Stomach (tissue), 9 donors: ENCODE data around the gene RRP15. TPM values are rescaled to one million over a fixed set of nuclear protein-coding genes. Genes with fewer than 3 reads are reported as not detected.

ENCODE experiments used
- DNase-seq, 2 donors: peaks; one replicate each; pipeline versions ENCODE4 v3.0.0 to v3.0.0-alpha.2; 2013 to 2019
- H3K27ac ChIP-seq, 5 donors: fragments of 200-600 bp in 4 of 5; sonication (generic) in 4 of 5; one replicate each; pipeline ENCODE4 v1.5.1; 2013 to 2019; ENCODE audit warnings: mild to moderate bottlenecking in 1 of 5, moderate library complexity in 1 of 5
- H3K27me3 ChIP-seq, 3 donors: fragments of 200-600 bp; sonication (generic); one replicate each; pipeline ENCODE4 v1.5.1; 2017 to 2019; ENCODE audit warnings: mixed run types in 1 of 3
- H3K36me3 ChIP-seq, 4 donors: fragments of 200-600 bp; sonication (generic); 1 replicate in 3 of 4; 2 replicates in 1 of 4; pipeline ENCODE4 v1.5.1; 2016 to 2019
- H3K4me1 ChIP-seq, 4 donors: fragments of 200-600 bp; sonication (generic); one replicate each; pipeline ENCODE4 v1.5.1; 2016 to 2019
- H3K4me3 ChIP-seq, 4 donors: fragments of 200-600 bp; sonication (generic) in 3 of 4; one replicate each; pipeline ENCODE4 v1.5.1; 2016 to 2019; ENCODE audit warnings: mild to moderate bottlenecking in 1 of 4
- H3K9me3 ChIP-seq, 4 donors: fragments of 200-600 bp; sonication (generic); one replicate each; pipeline ENCODE4 v1.5.1; 2016 to 2019
- CTCF ChIP-seq, 7 experiments: fragments of 450-650 bp in 4 of 7; fragments of 200-600 bp in 3 of 7; sonication (generic) in 3 of 7; IDR thresholded peaks; one replicate each; pipeline ENCODE4 v1.5.1; 2016 to 2019; ENCODE audit warnings: antibody characterized with exemption in 7 of 7, control low read depth in 2 of 7, mild to moderate bottlenecking in 1 of 7
- EP300 ChIP-seq: sonication (generic); formaldehyde crosslinking; IDR thresholded peaks from one replicate; pipeline ENCODE4 v1.6.1; 2017; ENCODE audit warnings: antibody characterized with exemption
- POLR2A ChIP-seq, 4 donors: fragments of 450-650 bp; IDR thresholded peaks; one replicate each; pipeline ENCODE4 v1.6.1; 2016; ENCODE audit warnings: antibody characterized with exemption in 4 of 4, control low read depth in 2 of 4, mild to moderate bottlenecking in 1 of 4, moderate library complexity in 1 of 4
- POLR2AphosphoS5 ChIP-seq, 3 donors: sonication (generic); formaldehyde crosslinking; IDR thresholded peaks; one replicate each; pipeline ENCODE4 v1.6.1; 2016; ENCODE audit warnings: antibody characterized with exemption in 3 of 3
- WGBS, 5 donors: extraction: QIAGEN DNeasy Blood & Tissue Kit in 3 of 5; methylation state at CpG; one replicate each; pipeline versions ENCODE4 v1.1.5 to v1.1.7; 2013 to 2018; 5-methylcytosine and 5-hydroxymethylcytosine counted together
- intact Hi-C: fragments of 100-400 bp; cut with DNase I; formaldehyde crosslinking; loops from one replicate; pipeline ENCODE4 v1.15.1; 2023; ENCODE audit warnings: low total_unique reads
- polyA plus RNA-seq, 3 donors: library from polyadenylated mRNA; stranded (reverse); fragments of 200-250 nt; gene quantifications; one replicate each; pipeline ENCODE4 v1.2.3, GENCODE V29; 2013
- total RNA-seq, 5 donors: library from RNA; depleted of rRNA; stranded (reverse); fragments of >200 nt; gene quantifications; one replicate each; pipeline versions ENCODE4 v1.1.0 to v1.2.3, GENCODE V29; 2014 to 2016
- donor health status: healthy with polysubstance abuse.
- donor health status: Bipolar disorder and iron deficiency.
- donor health status: healthy.

Gene RRP15
- total and polyA plus RNA-seq, 8 donors, result 2.6 to 70.1 (median 8.9) TPM

GRCh38 chr1:218322762-218323161, 37.7 kb downstream of the RRP15 start:
- no peaks in the 10 kb centered on the region for H3K27me3 ChIP-seq
- no peak for DNase-seq
- WGBS, 5 donors, result 95 to 100% (median 98%) methylated on average over 16 to 17 of the region's 17 CpGs
- no peaks in the 10 kb centered on the region for H3K4me1 ChIP-seq
- H3K4me3 ChIP-seq, result no peak overlapping the region
- intact Hi-C loops, result no loop called here
- H3K36me3 ChIP-seq, result peaks cover 11 to 28% (median 22%) of the 10 kb centered on the region in 4 donors
- H3K9me3 ChIP-seq, result no peaks in the 10 kb centered on the region
- TF ChIP-seq CTCF (IDR thresholded peaks at IDR 0.05) (no peak), POLR2AphosphoS5 (IDR thresholded peaks at IDR 0.05) (no peak), POLR2A (IDR thresholded peaks at IDR 0.05) (no peak), EP300 (no peak)
- H3K27ac ChIP-seq, result no peak overlapping the region

DNA sequence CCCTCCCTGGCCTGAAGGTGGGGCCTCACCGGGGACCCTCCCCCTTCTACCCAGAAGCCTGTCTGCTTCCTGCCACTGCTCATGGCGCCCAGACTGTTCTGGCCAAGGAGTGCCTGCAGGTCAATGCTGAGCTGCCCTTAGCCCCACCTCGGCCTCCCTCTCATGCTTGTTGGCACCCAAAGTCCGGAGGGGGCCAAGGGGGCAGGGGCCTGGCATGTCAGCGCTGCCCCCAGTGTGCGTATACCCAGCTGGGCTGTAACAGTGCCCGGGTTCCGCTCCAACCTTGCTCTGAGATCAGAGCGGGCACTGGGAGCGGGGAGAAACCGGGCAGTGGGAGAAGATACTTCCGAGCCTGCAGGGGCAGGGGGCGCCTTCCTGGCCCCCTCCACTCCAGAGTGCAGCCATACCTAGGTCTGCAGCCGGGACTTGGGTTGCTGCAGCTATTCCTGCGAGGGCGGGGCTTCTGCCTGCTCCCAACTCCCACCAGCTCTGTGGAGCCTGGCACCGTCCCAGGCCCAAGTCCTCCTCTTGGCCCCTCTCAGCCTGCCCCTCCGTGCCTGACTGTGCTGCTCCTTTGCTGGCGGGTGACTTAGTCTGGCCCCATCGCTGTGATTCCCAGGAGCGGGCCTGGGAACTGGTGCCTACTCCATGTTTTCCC, 38.6 kb downstream of the RRP15 start:
- H3K36me3 ChIP-seq, result peaks cover 11 to 28% (median 22%) of the 10 kb centered on the region in 4 donors
- H3K9me3 ChIP-seq, result no peaks in the 10 kb centered on the region
- H3K4me3 ChIP-seq, result no peak overlapping the region
- no peaks in the 10 kb centered on the region for H3K27me3 ChIP-seq
- 94 to 98% (median 97%) methylated on average over 11 to 21 of the region's 21 CpGs for WGBS, 5 donors
- TF ChIP-seq POLR2AphosphoS5 (IDR thresholded peaks at IDR 0.05) (no peak), EP300 (no peak), CTCF (IDR thresholded peaks at IDR 0.05) (no peak), POLR2A (IDR thresholded peaks at IDR 0.05) (no peak)
- no peak for DNase-seq
- H3K4me1 ChIP-seq, result no peaks in the 10 kb centered on the region
- intact Hi-C loops, result no loop called here
- no peak overlapping the region for H3K27ac ChIP-seq

- 91 to 98% (median 97%) methylated on average over 18 to 20 of the region's 20 CpGs for WGBS, 5 donors
- intact Hi-C loops, result no loop called here
- Histone ChIP-seq H3K9me3 (no peaks in the 10 kb centered on the region), H3K27me3 (no peaks in the 10 kb centered on the region), H3K27ac (no peak overlapping the region), H3K4me1 (no peaks in the 10 kb centered on the region), H3K36me3 (peaks cover 11 to 24% (median 22%) of the 10 kb centered on the region in 4 donors), H3K4me3 (no peak overlapping the region)
- DNase-seq, result no peak
- TF ChIP-seq EP300 (no peak), CTCF (IDR thresholded peaks at IDR 0.05) (no peak), POLR2AphosphoS5 (IDR thresholded peaks at IDR 0.05) (no peak), POLR2A (IDR thresholded peaks at IDR 0.05) (no peak)
Measured at GRCh38 chr1:218324226-218324580, 39.1 kb downstream of the RRP15 start.

DNA sequence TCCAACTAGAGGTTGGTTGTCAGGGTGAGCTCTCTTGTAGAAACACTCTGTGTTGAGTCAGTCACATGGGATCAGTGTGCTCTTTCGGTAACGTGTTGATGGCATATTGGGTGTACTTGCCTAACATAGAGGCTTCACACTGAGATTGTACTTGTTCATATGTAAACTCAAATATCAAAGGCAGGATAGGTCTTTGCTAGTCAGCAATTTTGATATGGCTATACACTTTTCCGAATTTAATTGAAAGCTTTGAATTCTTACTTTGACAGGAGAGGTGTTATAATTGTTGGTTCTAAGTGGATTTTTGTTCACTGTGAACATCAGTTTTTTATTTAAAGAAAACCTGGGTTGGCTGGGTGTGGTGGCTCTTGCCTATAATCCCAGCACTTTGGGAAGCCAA, 43.7 kb downstream of the RRP15 start:
- H3K27ac ChIP-seq, result no peak overlapping the region
- DNase-seq, result no peak
- H3K27me3 ChIP-seq, result no peaks in the 10 kb centered on the region
- TF ChIP-seq EP300 (no peak), CTCF (IDR thresholded peaks at IDR 0.05) (no peak)
- H3K9me3 ChIP-seq, result no peaks in the 10 kb centered on the region
- intact Hi-C loops, result no loop called here
- 76 to 94% (median 81%) methylated on average over 3 of the region's 3 CpGs for WGBS, 5 donors
- no peak overlapping the region for H3K4me3 ChIP-seq
- H3K36me3 ChIP-seq, result peaks cover under 1 to 11% (median 7%) of the 10 kb centered on the region in 4 donors
- no peaks in the 10 kb centered on the region for H3K4me1 ChIP-seq
